NCI-H1694 treated with DMSO at 0.1 percent for 48 hours (cell line): ENCODE results near the gene ALG8.
"Not testable (repeated sequence)": the region's sequence is repeated elsewhere in the genome, so short reads cannot be mapped to it uniquely, and the experiment has no call there.

Source experiments
- DNase-seq: peaks from one replicate; lab custom pipeline; 2025; lab: John Stamatoyannopoulos, UW

The ALG8 gene

DNA sequence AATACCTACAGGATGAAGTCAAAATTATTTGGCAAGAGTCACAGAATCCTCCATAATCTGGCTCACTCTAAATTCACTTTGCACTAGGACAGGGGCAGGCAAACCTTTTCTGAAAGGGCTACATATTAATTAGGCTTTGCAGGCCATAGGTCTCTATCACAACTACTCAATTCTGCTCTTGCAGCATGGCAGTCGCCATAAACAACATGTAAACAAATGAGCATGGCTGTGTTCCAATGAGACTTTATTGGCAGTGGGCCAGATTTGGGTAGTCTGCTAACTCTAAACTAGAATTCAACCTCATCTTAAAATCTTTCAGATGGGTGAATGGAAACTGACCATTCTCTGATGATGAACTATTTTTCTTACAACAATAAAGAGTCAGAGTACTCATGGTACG lies 70.0 kb downstream of the ALG8 start:
- peak; percentile 9 for DNase-seq

DNA sequence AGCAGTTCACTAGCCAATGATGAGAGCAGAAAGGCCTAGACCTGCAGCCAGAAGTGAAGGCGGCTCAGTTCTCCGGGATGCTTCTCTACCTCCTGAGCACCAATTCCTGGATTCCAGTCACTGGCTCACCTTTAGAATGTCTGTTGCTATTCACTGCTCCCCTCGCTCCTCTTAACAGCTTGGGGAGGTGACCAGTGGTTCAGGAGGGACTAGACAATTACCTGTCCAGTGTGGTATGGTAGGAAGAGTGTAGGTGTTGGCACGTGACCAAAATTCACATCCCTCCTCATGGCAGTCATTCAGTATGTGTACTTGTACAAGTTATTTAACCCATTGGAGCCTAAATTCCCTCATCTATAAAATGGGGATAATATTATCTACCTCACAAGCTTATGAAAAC lies 71.7 kb downstream of the ALG8 start:
- DNase-seq = no peak

DNA sequence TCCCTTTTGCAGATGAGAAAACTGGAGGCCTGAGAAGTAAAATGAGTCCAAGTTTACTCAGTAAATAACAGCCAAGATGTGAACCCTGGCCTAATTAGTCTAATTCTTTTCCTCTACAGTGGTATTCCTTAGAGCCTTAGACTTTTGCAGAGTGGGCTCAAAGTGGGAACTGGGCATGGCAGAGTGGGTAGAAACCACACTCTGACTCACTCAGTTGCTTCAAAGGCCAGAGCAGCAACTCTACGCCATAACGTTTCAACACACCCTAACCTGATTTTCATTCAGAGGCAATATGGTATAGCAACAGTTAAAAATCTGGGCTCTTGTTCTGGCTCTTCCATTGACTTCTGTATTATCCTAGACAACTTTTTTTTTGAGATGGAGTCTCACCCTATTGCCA lies 73.0 kb downstream of the ALG8 start:
- no peak for DNase-seq

DNA sequence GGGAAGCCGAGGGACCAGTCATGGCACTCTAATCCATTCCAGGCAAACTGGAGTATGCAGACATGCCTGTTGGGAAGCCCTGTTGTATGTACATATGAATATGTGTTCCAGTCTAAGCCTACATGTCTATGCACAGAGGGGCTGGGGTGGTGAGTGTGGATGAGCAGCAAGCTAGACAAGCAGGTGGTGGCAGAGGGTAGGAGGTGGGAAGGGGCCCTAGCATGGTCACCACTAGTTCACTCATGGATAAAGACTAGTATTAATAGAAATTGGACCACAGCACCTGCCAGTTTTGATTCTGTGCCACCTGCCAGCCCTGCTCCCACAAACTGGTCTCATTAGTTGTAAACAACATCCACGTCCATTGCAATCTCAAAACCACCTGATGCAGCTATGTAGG lies 74.2 kb downstream of the ALG8 start:
- DNase-seq = no peak

DNA sequence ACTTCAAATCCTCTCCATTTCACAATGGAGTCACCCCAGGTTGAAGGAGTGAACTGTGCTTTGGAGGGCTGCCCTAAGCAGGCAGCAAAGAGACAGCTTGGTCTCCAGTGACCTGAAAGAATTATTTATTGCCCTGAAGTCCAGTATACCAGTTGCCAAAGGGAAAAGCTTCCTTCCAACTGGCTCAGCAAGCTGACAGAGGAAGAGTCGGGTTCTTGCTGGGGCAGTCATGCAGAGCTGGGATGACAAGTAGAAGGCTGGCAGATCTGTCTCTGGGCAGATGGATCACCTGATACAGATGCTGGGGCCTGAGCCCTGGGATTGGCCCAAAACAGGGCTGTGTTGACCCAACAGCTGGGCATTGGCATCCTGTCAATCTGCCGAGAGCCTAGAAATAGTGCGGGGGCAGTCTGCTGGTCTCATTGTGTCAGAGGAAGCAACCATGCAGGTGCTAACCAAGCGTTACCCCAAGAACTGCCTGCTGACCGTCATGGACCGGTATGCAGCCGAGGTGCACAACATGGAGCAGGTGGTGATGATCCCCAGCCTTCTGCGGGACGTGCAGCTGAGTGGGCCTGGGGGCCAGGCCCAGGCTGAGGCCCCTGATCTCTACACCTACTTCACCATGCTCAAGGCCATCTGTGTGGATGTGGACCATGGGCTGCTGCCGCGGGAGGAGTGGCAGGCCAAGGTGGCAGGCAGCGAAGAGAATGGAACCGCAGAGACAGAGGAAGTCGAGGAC lies 75.8 kb downstream of the ALG8 start, which contains the start of gene THRSP:
Gene THRSP (plus strand): TSS at position 422 of the 742 bp plus-strand sequence. CDS start 21 bp downstream, at position 443.
- no peak for DNase-seq

DNA sequence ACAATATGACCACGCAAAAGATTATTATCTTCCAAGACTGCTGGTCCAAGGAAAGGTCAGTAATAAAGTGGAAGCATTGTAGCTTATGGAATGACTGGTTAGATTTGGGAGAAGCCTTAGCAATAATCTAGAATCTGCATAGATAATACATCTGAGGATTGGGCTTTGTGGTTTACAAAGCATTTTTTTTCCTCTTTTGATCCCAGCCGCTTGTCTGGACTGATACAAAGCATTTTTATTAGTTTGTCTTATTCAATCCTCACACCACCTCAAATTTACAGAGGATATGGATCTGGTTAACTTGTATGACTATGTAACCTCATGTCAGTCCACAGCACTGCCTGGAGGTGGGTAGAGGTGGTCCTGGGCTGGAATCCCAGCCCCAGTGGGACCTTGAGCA lies 76.8 kb downstream of the ALG8 start:
- DNase-seq = no peak

DNA sequence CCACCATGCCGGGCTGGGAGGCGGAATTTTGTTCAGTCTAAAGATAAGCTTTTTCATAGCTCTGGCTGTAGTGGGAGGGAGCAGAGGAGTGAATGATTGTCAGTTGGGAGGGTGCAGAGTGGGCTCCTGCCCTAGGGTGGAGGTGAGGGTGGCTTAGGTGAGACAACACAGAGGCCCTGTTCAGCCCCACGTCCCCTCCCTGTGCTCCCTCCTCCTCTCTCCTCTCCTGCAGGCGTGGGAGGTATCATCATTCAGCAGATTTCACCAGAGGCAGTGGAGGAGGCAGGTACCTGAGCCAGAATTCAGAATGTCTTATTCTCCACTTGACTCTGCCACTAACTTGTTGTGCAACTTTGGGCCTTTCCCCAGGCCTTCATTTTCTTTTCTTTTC lies 77.5 kb downstream of the ALG8 start:
- DNase-seq = no peak

DNA sequence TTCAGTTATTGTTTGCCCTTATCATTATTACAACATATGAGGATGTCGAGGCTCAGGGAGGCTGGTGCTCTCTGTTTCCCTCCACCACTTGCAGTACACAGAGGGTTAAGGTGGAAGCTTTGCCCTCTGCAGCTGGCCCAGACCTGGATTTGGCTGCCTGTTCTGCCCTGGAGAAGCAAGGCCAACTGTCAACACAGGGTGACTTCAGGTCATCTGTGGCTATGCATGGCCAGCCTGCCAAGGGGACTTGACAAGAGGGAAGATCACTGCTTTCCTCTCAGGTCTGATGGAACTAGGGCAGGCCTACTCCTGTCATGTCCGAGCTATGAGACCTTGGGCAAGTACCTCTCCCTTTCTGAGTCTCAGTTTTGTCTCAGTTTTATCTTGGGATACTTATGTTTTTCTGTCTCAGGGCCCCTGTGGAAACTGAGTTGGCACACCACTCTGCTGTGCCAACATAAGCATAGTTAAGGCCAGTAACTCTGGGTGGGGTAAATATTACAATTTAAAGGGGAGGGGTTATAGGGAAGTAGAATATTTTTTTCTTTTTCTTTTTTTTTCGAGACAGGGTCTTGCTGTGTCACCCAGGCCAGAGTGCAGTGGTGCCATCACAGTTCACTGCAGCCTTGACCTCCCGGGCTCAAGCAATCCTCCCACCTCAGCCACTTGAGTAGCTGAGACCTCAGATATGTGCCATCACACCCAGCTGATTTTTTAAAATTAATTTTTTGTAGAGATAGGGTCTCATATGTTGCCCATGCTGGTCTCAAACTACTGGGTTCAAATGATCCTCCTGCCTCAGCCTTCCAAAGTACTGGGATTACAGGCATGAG lies 78.1 kb downstream of the ALG8 start:
- no peak for DNase-seq

DNA sequence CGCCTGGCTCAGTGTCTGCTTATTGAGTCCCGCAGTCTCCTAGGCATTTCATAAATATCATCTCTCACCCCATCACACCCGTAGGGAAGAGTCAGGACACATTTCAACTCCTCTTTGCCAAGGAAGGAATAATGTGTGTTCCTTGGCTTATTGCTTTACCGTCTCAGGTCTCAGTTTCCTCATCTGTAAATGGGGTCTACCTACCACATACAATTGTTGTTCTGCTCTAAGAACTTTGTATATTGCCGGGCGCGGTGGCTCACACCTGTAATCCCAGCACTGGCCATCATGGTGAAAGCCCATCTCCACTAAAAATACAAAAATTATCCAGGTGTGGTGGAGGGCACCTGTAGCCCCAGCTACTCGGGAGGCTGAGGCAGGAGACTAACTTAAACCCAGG lies 78.9 kb downstream of the ALG8 start:
- DNase-seq = no peak

DNA sequence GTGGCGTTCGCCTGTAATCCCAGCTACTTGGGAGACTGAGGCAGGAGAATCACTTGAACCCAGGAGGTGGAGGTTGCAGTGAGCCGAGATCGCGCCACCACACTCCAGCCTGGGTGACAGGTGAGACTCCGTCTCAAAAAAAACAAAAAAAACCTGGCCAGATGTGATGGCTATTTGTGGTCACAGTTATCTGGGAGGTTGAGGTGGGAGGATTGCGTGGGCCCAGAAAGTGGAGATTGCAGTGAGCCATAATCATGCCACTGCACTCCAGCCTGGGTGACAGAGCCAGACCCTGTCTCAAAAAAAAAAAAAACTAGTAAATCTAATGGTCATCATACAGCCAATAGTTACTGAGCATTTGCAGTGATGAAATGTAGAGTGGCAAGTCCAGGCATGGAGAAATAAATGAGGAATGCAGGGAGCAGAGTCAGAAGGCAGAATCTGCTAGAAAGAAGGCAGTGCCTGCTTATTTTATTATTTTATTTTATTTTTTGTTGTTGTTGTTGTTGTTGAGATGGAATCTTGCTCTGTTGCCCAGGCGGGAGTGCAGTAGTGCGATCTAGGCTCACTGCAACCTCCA lies 79.6 kb downstream of the ALG8 start:
- DNase-seq = not testable (repeated sequence)

DNA sequence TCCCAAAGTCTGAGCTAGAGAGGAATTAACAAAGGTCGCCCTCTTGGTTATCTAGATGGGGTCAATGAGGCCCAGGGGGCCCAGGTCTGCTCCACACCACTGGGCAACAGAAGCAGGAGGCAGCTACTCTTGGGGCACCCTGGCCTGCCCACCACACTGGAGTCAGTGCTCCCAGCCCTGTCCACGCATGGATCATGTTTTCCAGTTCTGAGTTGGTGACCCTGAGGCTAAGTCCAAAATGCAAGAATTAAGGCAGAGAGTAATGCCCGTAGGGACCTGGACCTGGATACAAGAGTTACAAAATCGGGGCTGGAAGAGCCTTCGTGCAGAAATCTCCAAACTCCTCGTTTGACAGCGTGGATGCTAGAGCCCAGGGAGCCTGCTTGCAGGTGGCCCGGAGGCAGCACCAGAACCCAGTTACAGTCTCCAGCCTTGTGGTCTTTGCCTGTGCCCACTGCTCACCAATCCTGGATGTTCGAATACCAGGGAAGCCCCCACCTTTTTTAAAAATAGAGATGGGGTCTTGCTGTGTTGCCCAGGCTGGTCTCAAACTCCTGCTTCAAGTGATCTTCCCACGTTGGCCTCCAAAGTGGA lies 81.9 kb downstream of the ALG8 start:
- no peak for DNase-seq

DNA sequence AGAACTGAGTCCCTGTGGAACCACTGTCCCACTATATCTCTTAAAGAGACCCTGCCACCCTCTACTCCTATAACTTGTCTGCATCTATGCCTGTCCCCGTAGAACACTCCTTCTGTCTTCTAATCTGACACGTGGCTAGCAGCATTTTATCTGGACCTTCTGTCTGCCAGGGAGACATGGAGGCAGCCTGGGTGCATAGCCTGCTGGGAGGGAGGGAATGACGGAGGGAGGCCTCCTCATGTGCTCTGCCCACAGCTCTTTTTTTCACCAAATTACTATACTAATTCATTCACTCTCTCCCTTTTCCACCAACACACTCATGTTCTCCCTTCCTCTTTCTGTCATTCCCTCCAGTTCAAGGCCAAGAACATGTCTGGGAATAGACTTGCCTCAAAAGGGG lies 83.3 kb downstream of the ALG8 start:
- no peak for DNase-seq

DNA sequence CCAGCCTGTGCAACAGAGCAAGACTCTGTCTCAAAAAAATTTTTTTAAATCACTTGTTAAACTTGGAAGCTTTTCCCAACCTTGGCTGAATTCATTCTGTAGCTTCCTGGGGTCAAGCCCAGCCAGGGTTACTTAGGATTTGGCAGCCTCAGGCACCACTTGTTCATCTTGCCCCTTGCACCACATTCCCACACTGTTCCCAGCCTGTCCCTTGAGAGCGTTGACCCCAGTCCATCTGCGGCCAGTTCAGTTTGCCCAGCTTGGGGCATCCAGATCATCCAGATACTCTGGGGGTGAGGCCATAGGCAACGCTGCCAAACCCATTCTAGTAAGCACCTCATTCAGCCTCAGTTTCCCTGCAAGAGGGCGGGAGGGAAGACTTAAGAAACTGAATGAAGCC lies 84.5 kb downstream of the ALG8 start:
- DNase-seq = no peak

DNA sequence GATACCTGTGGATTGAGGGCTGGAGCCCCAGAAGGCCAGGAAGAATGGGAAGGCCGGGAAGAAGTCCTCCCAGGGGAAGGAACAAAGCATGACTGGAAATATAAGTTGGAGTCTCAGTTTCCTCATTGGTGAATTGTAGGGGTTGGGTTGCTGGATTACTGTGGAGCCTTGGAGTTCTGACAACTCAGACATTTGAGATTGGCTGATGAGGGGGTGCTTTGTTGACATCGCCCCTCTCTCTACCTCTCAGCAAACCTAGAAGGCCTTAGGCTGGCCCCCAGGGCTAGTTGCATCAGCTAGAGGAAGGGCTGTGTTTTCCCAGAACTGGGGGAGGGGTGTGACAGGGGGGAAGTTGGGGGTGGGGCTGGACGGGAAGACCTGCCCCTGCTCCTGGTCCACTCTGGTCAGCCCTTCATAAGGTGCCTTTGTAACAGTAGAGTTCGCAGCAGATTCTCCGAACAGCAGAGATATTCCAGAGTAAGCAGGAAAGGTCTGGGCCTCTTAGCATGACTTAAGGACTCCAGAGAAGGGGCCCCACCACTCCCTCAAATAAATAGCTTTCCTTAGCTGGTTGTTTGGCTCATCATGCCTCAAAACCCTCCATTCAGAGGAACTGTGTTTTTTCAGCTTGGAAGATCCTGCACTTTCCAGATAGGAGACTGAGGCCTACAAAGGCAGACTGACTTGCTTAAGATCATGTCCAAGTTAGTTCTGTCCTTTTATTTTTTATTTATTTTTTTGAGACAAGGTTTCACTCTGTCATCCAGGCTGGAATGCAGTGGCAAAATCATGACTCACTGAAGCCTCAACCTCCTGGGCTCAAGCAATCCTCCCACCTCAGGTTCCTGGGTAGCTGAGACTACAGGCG lies 88.2 kb downstream of the ALG8 start:
- DNase-seq = no peak
